Stimulated activated CD8-positive, alpha-beta memory T cell treated with anti-CD3 and anti-CD28 coated beads, Interleukin-15, amount 100 ng/mL, for 4 hours (primary cell): ENCODE measurements around the gene KIAA1586.

ENCODE experiments used
- DNase-seq, 2 donors: peaks; one replicate each; pipeline ENCODE4 v3.0.0-alpha.2; 2020; ENCODE audit warnings: low read depth in 2 of 2

KIAA1586 gene

DNA sequence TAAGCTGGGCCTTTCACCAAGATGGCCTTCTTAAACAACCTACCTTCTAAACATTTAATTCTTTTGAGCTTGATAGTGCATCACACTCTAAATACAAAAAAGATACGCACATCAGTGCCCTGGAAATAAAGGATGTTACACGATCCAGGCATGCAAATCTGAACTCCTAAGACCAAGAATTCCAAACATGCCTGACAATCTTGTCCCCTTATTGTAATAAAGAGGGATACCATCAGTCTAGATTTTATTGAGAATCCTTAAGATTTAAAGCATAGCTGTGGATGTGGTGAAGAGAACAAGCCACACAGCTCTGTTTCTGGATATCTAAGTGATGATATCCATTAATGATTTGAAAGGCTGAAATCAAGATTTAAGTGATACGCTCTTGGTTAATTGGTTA lies 56.5 kb downstream of the KIAA1586 start:
- no peak for DNase-seq

- no peak for DNase-seq
Observed at GRCh38 chr6:57104336-57104735, 57.8 kb downstream of the KIAA1586 start.
